Measurements from ENCODE around the gene ADAM12. TPM values are rescaled to one million over a fixed set of nuclear protein-coding genes. Genes with fewer than 3 reads are reported as not detected.

The ADAM12 gene
- total RNA-seq, 2 donors from 2014 or later, result 0.27 to 2.2 TPM

DNA sequence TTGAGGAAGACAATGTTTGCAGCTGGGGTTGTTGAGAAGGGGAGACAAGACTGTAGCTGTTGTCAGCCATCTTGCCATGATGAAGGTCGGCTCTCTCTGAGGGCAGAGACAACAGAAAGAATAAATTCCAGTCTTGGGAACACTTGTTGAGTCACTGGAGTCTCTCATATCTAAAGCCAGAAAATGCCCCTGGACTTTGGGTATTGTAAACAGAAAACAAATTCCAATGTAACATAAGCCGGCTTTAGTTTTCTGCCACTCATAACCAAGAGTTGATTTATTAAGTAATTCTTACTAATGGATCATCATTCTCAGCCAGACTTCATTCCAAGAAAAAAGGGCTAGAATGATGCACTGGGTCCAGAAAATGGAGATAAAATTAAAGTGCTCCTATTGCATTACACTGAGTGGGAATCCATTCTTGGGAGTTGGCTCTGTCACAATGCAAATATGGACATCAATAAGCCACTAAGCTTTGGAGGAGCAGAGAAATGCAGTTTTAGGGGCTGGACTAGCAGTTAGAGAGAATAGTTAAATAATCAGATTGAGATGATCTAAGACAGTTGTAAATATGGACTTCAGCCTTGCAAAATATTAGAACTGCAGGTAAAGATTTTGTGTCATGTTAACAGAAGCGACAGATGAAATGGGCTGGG, 78.9 kb downstream of the ADAM12 start:
- Histone ChIP-seq H3K27me3 (replicated peaks; ENCODE audit: insufficient read depth) (no peaks in the 10 kb centered on the region), H3K9me3 (peaks cover 2% of the 10 kb centered on the region), H3K4me1 (ENCODE audit: control insufficient read depth in 1 of 2, low read depth in 2 of 2) (no peaks in the 10 kb centered on the region), H3K4me3 (no peak overlapping the region), H3K27ac (no peak overlapping the region), H3K36me3 (no peaks in the 10 kb centered on the region)
- TF ChIP-seq, protein P1, sequence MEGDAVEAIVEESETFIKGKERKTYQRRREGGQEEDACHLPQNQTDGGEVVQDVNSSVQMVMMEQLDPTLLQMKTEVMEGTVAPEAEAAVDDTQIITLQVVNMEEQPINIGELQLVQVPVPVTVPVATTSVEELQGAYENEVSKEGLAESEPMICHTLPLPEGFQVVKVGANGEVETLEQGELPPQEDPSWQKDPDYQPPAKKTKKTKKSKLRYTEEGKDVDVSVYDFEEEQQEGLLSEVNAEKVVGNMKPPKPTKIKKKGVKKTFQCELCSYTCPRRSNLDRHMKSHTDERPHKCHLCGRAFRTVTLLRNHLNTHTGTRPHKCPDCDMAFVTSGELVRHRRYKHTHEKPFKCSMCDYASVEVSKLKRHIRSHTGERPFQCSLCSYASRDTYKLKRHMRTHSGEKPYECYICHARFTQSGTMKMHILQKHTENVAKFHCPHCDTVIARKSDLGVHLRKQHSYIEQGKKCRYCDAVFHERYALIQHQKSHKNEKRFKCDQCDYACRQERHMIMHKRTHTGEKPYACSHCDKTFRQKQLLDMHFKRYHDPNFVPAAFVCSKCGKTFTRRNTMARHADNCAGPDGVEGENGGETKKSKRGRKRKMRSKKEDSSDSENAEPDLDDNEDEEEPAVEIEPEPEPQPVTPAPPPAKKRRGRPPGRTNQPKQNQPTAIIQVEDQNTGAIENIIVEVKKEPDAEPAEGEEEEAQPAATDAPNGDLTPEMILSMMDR (IDR thresholded peaks at IDR 0.05), result no peak
- ATAC-seq (ENCODE audit: insufficient number of reproducible peaks, low FRiP score, low read depth) (no peak), DNase-seq (ENCODE audit: low spot score) (no peak)

DNA sequence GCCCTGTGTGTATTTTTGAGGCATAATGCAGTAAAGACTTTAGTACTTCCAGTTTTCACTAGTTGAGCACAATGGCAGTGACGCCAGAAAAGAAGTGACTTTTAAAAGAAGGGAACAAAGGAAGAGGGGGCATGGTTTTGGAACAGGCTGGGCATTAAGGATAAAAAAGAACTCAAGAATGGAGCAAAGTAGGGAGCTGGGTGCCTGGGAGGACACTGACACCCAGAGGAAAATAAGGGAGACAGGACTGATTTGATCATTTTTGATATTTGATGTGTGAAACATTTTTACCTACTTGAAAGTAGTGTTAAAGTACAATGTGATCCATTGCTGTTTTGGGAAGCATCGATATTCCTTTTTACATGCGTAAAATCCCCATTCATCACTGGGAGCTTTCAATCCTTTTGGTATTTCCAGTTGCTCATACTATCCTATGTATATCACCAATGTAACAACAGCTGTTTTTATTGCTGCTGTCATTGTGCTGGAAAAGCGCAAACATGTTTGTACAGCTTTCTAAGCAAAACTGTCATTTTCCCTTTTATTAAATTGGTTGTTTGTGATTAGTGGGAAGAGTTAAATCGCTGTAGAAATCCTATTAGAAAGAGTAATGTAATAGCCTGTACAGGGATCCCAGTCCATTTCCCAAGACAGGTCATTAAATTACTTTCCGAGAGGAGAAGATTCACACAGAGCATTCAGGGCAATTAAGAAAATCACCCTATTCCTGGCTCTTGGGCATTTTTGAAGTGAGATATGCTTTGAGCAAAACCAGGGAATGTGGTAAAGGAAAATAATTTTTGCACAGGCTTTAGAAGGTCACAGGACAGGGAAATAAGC, 85.2 kb downstream of the ADAM12 start:
- Histone ChIP-seq H3K9me3 (peaks cover 2% of the 10 kb centered on the region), H3K4me3 (no peak overlapping the region), H3K4me1 (ENCODE audit: control insufficient read depth in 1 of 2, low read depth in 2 of 2) (no peaks in the 10 kb centered on the region), H3K27me3 (replicated peaks; ENCODE audit: insufficient read depth) (no peaks in the 10 kb centered on the region), H3K27ac (no peak overlapping the region), H3K36me3 (no peaks in the 10 kb centered on the region)
- ATAC-seq (ENCODE audit: insufficient number of reproducible peaks, low FRiP score, low read depth), result no peak
- DNase-seq (ENCODE audit: low spot score), result no peak
- TF ChIP-seq, protein P1 (IDR thresholded peaks at IDR 0.05), result no peak

DNA sequence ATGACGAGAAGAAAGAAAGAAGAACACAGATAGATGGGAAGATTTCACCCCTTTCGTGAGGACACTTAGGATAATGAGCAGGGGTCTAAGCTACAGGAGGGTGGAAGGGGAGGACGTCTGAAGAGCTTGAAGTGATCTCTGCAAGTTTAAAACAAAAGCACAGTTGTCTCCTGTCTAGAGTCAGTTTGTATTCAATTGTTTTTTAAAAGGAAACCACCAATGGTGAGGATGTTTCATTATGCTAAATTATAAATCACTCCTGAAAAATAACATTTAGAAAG, 85.9 kb downstream of the ADAM12 start:
- no peak for DNase-seq (ENCODE audit: low spot score)
- H3K4me1 ChIP-seq (ENCODE audit: control insufficient read depth in 1 of 2, low read depth in 2 of 2), result no peaks in the 10 kb centered on the region
- H3K4me3 ChIP-seq, result no peak overlapping the region
- no peak for ATAC-seq (ENCODE audit: insufficient number of reproducible peaks, low FRiP score, low read depth)
- H3K27ac ChIP-seq, result no peak overlapping the region
- TF ChIP-seq, protein P1 (IDR thresholded peaks at IDR 0.05), result no peak
- peaks cover 2% of the 10 kb centered on the region for H3K9me3 ChIP-seq
- H3K27me3 ChIP-seq (replicated peaks; ENCODE audit: insufficient read depth), result no peaks in the 10 kb centered on the region
- H3K36me3 ChIP-seq, result no peaks in the 10 kb centered on the region

DNA sequence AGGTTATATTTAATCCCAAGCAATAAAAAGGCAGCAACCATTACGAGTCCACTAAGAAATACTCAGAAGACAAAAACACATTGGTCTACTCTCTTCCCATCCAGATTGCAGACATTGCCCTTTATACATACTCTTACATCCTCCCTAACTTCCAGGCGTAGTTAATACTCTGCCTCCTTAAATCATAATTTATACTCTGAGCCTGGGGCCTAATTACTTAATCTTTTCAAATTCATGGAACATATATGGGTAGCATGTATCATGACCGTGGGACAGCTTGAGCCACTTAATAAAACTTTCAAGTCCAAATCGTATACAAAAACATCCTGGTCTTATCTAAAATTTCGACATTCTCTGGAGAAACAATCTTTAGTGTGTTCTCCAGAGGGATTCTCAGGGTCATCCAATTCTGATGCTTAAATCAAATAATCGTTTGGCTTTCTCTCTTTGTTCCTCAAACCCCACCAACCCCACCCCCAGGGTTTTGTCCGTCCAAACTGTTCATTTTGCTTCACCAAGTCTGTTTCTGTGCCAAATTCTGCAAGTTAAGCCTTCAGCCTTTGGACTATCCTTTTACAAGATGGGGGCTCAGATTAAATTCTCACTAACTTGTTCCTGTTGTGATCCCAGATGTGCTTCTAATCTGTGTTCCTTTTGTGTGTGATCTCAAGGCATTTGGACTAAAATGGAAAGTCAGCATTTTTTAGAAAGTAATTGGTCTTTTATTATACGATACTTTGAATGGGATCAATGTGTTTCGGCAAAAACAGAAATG, 86.4 kb downstream of the ADAM12 start:
- Histone ChIP-seq H3K4me3 (no peak overlapping the region), H3K9me3 (peaks cover 2% of the 10 kb centered on the region), H3K4me1 (ENCODE audit: control insufficient read depth in 1 of 2, low read depth in 2 of 2) (no peaks in the 10 kb centered on the region), H3K27me3 (replicated peaks; ENCODE audit: insufficient read depth) (no peaks in the 10 kb centered on the region), H3K36me3 (no peaks in the 10 kb centered on the region), H3K27ac (no peak overlapping the region)
- DNase-seq (ENCODE audit: low spot score) (no peak), ATAC-seq (ENCODE audit: insufficient number of reproducible peaks, low FRiP score, low read depth) (no peak)
- TF ChIP-seq, protein P1 (IDR thresholded peaks at IDR 0.05), result no peak

DNA sequence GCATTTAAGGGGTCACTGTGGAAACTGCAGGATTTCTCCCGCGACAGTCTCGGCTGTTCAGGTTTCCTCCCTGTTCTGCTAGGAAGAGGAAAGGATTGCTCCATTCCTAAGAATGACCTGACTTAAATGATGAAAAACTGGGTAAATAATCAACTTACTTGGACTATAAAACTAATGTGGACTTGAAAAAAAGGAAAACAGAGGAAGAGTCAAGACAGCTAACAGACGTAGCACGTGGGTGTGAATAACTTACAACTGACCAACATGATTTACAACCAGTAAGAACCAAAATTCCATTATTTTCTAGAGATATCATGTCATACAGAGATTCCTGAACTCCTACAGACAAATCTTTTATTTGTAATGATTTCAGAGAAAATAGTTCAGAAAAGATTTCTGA, 93.8 kb downstream of the ADAM12 start:
- ATAC-seq (ENCODE audit: insufficient number of reproducible peaks, low FRiP score, low read depth) (no peak), DNase-seq (ENCODE audit: low spot score) (no peak)
- no peak overlapping the region for H3K27ac ChIP-seq
- H3K4me3 ChIP-seq, result no peak overlapping the region
- TF ChIP-seq, protein P1 (IDR thresholded peaks at IDR 0.05), result no peak
- no peaks in the 10 kb centered on the region for H3K4me1 ChIP-seq (ENCODE audit: control insufficient read depth in 1 of 2, low read depth in 2 of 2)
- H3K36me3 ChIP-seq, result no peaks in the 10 kb centered on the region
- H3K27me3 ChIP-seq (replicated peaks; ENCODE audit: insufficient read depth), result no peaks in the 10 kb centered on the region
- H3K9me3 ChIP-seq, result no peaks in the 10 kb centered on the region
